Type B pancreatic cell (in vitro differentiated cells): ENCODE data around the gene MTHFS. TPM values are rescaled to one million over a fixed set of nuclear protein-coding genes. Genes with fewer than 3 reads are reported as not detected.

Experiments used
- DNase-seq: peaks from one replicate; pipeline ENCODE4 v3.0.0; 2021; ENCODE audit warnings: mixed read lengths; ENCODE audit not compliant: unreplicated experiment; ENCODE audit errors: extremely low spot score
- H3K27ac Mint-ChIP-seq: 2 replicates; pipeline ENCODE4 v1.8.0; 2021; ENCODE audit warnings: mild to moderate bottlenecking, mixed read lengths
- H3K27me3 Mint-ChIP-seq: 2 replicates; pipeline ENCODE4 v1.8.0; 2021; ENCODE audit warnings: mixed read lengths
- H3K36me3 Mint-ChIP-seq: 2 replicates; pipeline ENCODE4 v1.8.0; 2021; ENCODE audit warnings: mixed read lengths
- H3K4me1 Mint-ChIP-seq: one replicate; pipeline ENCODE4 v1.8.0; 2021; ENCODE audit warnings: mixed read lengths; ENCODE audit not compliant: unreplicated experiment
- H3K4me3 Mint-ChIP-seq: 2 replicates; pipeline ENCODE4 v1.8.0; 2021; ENCODE audit warnings: mild to moderate bottlenecking, mixed read lengths
- H3K9me3 Mint-ChIP-seq: 2 replicates; pipeline ENCODE4 v1.8.0; 2021; ENCODE audit warnings: mixed read lengths
- CTCF ChIP-seq: fragments of 200-600 bp; sonication (generic); conservative IDR thresholded peaks from 2 replicates; pipeline ENCODE4 v1.5.0; 2021; ENCODE audit warnings: antibody characterized with exemption, mild to moderate bottlenecking
- total RNA-seq: library from RNA; stranded (reverse); gene quantifications from 2 replicates; pipeline ENCODE4 v1.2.1, GENCODE V29; 2021; ENCODE audit warnings: low replicate concordance

The MTHFS gene
- total RNA-seq, 1 donor from 2014 or later: 27.6 TPM

- TF ChIP-seq CTCF: no peak
- Mint-ChIP-seq H3K4me1 (peaks cover 13% of the 10 kb centered on the region), H3K36me3 (peaks cover 32% of the 10 kb centered on the region), H3K4me3 (peak overlapping the region; percentile 69), H3K27me3 (peaks cover 3% of the 10 kb centered on the region), H3K27ac (peak overlapping the region; percentile 98), H3K9me3 (peaks cover 9% of the 10 kb centered on the region)
- DNase-seq: no peak
These were observed 27.6 kb upstream of the MTHFS start for GRCh38 chr15:79924379-79924778.

- Mint-ChIP-seq H3K4me3 (peak overlapping the region; percentile 97), H3K9me3 (peaks cover 9% of the 10 kb centered on the region), H3K27me3 (no peaks in the 10 kb centered on the region), H3K4me1 (peaks cover 13% of the 10 kb centered on the region), H3K27ac (peak overlapping the region; percentile 98), H3K36me3 (peaks cover 38% of the 10 kb centered on the region)
- peak; percentile 22 for TF ChIP-seq CTCF
- peak; percentile 98 for DNase-seq
These were observed 26.8 kb upstream of the MTHFS start for GRCh38 chr15:79923515-79924169.

GRCh38 chr15:79923079-79923514 lies 26.3 kb upstream of the MTHFS start:
- H3K27ac Mint-ChIP-seq: peak overlapping the region; percentile 98
- peaks cover 42% of the 10 kb centered on the region for H3K36me3 Mint-ChIP-seq
- H3K4me1 Mint-ChIP-seq: peaks cover 13% of the 10 kb centered on the region
- TF ChIP-seq CTCF: no peak
- peak; percentile 75 for DNase-seq
- H3K27me3 Mint-ChIP-seq: no peaks in the 10 kb centered on the region
- H3K4me3 Mint-ChIP-seq: peak overlapping the region; percentile 97
- peaks cover 9% of the 10 kb centered on the region for H3K9me3 Mint-ChIP-seq

GRCh38 chr15:79922512-79923078 lies 25.8 kb upstream of the MTHFS start:
- Mint-ChIP-seq H3K4me1 (peaks cover 13% of the 10 kb centered on the region), H3K4me3 (peak overlapping the region; percentile 97), H3K36me3 (peaks cover 47% of the 10 kb centered on the region), H3K27ac (peak overlapping the region; percentile 98), H3K27me3 (no peaks in the 10 kb centered on the region), H3K9me3 (peaks cover 12% of the 10 kb centered on the region)
- TF ChIP-seq CTCF: no peak
- no peak for DNase-seq

- no peak overlapping the region for H3K27ac Mint-ChIP-seq
- no peaks in the 10 kb centered on the region for H3K27me3 Mint-ChIP-seq
- DNase-seq: no peak
- no peak for TF ChIP-seq CTCF
- H3K36me3 Mint-ChIP-seq: peaks cover 67% of the 10 kb centered on the region
- H3K9me3 Mint-ChIP-seq: peaks cover 13% of the 10 kb centered on the region
- H3K4me1 Mint-ChIP-seq: peaks cover 13% of the 10 kb centered on the region
- H3K4me3 Mint-ChIP-seq: peak overlapping the region; percentile 37
These were observed 23.1 kb upstream of the MTHFS start for GRCh38 chr15:79919749-79920511.
